ENCODE data around the gene CPVL.

DNA sequence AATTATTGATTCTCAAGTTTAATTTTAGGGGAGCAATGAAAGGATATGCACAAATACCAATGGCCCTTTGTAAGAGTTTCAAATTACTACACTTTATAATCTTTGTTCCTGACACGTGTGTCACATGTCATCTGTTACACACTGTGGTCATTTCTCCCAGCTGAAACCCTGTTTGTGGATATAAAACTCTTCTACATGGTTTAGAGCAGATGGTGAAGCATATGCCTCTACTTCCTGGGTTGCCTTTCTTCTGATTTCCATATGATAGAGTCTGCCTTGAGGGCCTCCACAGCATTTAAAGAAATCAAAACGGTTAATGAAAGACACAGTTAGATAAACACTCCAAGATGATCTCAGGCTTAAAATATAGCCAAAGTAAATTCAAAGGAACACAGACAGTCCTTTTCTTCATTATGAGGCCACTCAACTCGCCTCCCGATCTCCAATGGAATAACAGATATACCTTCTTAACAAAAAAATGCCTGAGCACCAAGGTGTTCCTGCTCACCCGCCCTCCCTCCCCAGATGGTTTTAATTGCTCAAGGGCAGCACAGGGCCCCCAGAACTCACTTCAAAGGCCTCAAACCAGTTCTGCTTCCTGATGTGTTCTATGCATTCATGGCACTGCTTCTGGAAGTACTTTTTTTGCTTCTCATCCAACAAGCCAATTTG lies 75.0 kb downstream of the CPVL start:
- no peak for TF ChIP-seq EZH2phosphoT487 (IDR thresholded peaks at IDR 0.05; ENCODE audit: unreplicated experiment)
- TF ChIP-seq, protein P1, sequence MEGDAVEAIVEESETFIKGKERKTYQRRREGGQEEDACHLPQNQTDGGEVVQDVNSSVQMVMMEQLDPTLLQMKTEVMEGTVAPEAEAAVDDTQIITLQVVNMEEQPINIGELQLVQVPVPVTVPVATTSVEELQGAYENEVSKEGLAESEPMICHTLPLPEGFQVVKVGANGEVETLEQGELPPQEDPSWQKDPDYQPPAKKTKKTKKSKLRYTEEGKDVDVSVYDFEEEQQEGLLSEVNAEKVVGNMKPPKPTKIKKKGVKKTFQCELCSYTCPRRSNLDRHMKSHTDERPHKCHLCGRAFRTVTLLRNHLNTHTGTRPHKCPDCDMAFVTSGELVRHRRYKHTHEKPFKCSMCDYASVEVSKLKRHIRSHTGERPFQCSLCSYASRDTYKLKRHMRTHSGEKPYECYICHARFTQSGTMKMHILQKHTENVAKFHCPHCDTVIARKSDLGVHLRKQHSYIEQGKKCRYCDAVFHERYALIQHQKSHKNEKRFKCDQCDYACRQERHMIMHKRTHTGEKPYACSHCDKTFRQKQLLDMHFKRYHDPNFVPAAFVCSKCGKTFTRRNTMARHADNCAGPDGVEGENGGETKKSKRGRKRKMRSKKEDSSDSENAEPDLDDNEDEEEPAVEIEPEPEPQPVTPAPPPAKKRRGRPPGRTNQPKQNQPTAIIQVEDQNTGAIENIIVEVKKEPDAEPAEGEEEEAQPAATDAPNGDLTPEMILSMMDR (conservative IDR thresholded peaks at IDR 0.05; ENCODE audit: low read depth in 2 of 2): no peak
- no peak for TF ChIP-seq JUNB (IDR thresholded peaks at IDR 0.05; ENCODE audit: unreplicated experiment)
